ENCODE results near the gene TPT1. TPM values are rescaled to one million over a fixed set of nuclear protein-coding genes. Genes with fewer than 3 reads are reported as not detected.

Gene TPT1
- total and polyA plus RNA-seq, 2 of the 13 experiments (the other 11 are each of a cell fraction or from before 2014, with no cell fraction given): 2,953 to 3,594 TPM

DNA sequence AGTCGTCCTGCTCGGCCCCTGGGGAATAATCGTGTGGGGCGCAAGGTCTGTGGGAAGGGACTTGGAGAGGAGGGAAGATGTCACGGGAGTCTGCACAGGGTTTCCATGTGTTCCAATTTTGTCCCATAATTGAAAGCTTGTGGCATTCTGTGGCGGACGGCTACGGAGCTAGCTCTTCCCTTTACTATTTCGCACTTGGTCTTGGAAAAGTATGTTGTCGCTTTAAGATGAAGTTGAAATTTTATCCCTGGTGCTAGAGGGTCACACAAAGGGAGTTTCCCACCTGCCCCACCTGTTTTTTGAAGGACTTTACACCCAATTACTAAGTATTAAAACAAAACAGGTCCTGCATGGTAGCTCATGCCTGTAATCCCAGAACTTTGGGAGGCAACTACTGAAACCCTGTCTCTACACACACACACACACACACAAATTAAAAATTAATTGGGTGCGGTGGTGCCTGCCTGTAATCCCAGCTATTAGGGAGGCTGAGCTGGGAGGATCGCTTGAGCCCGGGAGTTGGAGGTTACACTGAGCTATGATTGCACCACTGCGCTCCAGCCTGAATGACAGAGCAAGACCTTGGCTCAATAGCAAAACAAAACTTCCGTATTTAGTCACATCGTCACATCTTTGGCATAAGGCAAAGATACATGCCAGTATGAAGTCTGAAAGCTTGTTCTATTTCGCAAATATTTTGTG lies 967 bp upstream of the TPT1 start (continued):
- TF ChIP-seq, protein P1, sequence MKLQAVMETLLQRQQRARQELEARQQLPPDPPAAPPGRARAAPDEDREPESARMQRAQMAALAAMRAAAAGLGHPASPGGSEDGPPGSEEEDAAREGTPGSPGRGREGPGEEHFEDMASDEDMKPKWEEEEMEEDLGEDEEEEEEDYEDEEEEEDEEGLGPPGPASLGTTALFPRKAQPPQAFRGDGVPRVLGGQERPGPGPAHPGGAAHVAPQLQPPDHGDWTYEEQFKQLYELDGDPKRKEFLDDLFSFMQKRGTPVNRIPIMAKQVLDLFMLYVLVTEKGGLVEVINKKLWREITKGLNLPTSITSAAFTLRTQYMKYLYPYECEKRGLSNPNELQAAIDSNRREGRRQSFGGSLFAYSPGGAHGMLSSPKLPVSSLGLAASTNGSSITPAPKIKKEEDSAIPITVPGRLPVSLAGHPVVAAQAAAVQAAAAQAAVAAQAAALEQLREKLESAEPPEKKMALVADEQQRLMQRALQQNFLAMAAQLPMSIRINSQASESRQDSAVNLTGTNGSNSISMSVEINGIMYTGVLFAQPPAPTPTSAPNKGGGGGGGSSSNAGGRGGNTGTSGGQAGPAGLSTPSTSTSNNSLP (IDR thresholded peaks at IDR 0.05; ENCODE audit: low read depth, low read length): peak; percentile 36; the same call in 1 of the 2 replicates
- TF ChIP-seq KLF12 (CRISPR knock-in tag; IDR thresholded peaks at IDR 0.05; ENCODE audit: borderline replicate concordance): 0 out of 2 replicates have a peak, but pooled peaks have one; percentile 28
- TF ChIP-seq, protein P2, sequence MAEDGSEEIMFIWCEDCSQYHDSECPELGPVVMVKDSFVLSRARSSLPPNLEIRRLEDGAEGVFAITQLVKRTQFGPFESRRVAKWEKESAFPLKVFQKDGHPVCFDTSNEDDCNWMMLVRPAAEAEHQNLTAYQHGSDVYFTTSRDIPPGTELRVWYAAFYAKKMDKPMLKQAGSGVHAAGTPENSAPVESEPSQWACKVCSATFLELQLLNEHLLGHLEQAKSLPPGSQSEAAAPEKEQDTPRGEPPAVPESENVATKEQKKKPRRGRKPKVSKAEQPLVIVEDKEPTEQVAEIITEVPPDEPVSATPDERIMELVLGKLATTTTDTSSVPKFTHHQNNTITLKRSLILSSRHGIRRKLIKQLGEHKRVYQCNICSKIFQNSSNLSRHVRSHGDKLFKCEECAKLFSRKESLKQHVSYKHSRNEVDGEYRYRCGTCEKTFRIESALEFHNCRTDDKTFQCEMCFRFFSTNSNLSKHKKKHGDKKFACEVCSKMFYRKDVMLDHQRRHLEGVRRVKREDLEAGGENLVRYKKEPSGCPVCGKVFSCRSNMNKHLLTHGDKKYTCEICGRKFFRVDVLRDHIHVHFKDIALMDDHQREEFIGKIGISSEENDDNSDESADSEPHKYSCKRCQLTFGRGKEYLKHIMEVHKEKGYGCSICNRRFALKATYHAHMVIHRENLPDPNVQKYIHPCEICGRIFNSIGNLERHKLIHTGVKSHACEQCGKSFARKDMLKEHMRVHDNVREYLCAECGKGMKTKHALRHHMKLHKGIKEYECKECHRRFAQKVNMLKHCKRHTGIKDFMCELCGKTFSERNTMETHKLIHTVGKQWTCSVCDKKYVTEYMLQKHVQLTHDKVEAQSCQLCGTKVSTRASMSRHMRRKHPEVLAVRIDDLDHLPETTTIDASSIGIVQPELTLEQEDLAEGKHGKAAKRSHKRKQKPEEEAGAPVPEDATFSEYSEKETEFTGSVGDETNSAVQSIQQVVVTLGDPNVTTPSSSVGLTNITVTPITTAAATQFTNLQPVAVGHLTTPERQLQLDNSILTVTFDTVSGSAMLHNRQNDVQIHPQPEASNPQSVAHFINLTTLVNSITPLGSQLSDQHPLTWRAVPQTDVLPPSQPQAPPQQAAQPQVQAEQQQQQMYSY (CRISPR knock-in tag; IDR thresholded peaks at IDR 0.05): no peak
- TF ChIP-seq ZNF446 (CRISPR knock-in tag; IDR thresholded peaks at IDR 0.05): no peak
- TF ChIP-seq, protein P3, sequence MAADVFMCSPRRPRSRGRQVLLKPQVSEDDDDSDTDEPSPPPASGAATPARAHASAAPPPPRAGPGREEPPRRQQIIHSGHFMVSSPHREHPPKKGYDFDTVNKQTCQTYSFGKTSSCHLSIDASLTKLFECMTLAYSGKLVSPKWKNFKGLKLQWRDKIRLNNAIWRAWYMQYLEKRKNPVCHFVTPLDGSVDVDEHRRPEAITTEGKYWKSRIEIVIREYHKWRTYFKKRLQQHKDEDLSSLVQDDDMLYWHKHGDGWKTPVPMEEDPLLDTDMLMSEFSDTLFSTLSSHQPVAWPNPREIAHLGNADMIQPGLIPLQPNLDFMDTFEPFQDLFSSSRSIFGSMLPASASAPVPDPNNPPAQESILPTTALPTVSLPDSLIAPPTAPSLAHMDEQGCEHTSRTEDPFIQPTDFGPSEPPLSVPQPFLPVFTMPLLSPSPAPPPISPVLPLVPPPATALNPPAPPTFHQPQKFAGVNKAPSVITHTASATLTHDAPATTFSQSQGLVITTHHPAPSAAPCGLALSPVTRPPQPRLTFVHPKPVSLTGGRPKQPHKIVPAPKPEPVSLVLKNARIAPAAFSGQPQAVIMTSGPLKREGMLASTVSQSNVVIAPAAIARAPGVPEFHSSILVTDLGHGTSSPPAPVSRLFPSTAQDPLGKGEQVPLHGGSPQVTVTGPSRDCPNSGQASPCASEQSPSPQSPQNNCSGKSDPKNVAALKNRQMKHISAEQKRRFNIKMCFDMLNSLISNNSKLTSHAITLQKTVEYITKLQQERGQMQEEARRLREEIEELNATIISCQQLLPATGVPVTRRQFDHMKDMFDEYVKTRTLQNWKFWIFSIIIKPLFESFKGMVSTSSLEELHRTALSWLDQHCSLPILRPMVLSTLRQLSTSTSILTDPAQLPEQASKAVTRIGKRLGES (CRISPR knock-in tag; IDR thresholded peaks at IDR 0.05; ENCODE audit: borderline replicate concordance): 0 out of 2 replicates have a peak, but pooled peaks have one; percentile 3
- peak; percentile 56; the same call in 1 of the 2 replicates for TF ChIP-seq KDM1A (CRISPR knock-in tag; IDR thresholded peaks at IDR 0.05)
- TF ChIP-seq, protein P4, sequence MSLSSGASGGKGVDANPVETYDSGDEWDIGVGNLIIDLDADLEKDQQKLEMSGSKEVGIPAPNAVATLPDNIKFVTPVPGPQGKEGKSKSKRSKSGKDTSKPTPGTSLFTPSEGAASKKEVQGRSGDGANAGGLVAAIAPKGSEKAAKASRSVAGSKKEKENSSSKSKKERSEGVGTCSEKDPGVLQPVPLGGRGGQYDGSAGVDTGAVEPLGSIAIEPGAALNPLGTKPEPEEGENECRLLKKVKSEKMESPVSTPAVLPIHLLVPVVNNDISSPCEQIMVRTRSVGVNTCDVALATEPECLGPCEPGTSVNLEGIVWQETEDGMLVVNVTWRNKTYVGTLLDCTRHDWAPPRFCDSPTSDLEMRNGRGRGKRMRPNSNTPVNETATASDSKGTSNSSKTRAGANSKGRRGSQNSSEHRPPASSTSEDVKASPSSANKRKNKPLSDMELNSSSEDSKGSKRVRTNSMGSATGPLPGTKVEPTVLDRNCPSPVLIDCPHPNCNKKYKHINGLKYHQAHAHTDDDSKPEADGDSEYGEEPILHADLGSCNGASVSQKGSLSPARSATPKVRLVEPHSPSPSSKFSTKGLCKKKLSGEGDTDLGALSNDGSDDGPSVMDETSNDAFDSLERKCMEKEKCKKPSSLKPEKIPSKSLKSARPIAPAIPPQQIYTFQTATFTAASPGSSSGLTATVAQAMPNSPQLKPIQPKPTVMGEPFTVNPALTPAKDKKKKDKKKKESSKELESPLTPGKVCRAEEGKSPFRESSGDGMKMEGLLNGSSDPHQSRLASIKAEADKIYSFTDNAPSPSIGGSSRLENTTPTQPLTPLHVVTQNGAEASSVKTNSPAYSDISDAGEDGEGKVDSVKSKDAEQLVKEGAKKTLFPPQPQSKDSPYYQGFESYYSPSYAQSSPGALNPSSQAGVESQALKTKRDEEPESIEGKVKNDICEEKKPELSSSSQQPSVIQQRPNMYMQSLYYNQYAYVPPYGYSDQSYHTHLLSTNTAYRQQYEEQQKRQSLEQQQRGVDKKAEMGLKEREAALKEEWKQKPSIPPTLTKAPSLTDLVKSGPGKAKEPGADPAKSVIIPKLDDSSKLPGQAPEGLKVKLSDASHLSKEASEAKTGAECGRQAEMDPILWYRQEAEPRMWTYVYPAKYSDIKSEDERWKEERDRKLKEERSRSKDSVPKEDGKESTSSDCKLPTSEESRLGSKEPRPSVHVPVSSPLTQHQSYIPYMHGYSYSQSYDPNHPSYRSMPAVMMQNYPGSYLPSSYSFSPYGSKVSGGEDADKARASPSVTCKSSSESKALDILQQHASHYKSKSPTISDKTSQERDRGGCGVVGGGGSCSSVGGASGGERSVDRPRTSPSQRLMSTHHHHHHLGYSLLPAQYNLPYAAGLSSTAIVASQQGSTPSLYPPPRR (CRISPR knock-in tag; IDR thresholded peaks at IDR 0.05; ENCODE audit: borderline replicate concordance): no peak
- peak; percentile 96 for TF ChIP-seq ZNF3 (CRISPR knock-in tag; IDR thresholded peaks at IDR 0.05)
- TF ChIP-seq GABPB1 (CRISPR knock-in tag; IDR thresholded peaks at IDR 0.05): peak; percentile 2; the same call in 1 of the 2 replicates
- peak; percentile 75; the same call in 1 of the 2 replicates for TF ChIP-seq CEBPB (IDR thresholded peaks at IDR 0.05; ENCODE audit: borderline replicate concordance, low read depth, low read length)
- TF ChIP-seq, protein P5, sequence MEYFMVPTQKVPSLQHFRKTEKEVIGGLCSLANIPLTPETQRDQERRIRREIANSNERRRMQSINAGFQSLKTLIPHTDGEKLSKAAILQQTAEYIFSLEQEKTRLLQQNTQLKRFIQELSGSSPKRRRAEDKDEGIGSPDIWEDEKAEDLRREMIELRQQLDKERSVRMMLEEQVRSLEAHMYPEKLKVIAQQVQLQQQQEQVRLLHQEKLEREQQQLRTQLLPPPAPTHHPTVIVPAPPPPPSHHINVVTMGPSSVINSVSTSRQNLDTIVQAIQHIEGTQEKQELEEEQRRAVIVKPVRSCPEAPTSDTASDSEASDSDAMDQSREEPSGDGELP (IDR thresholded peaks at IDR 0.05; ENCODE audit: borderline replicate concordance, low read depth): no peak

Measured in HepG2 (cell line).